ENCODE results near the gene RAB3D. TPM values are rescaled to one million over a fixed set of nuclear protein-coding genes. Genes with fewer than 3 reads are reported as not detected.

Gene RAB3D
- polyA plus RNA-seq, 12 donors = 4.9 to 22.5 (median 6.8) TPM; not detected in 1

Other genes with a start within 250 kb of the RAB3D start
- 10 to 100 TPM in 5 of 12 donors, 1 to 10 TPM in 5, not detected in 2; 6.9 to 19.1 (median 10.4) TPM for gene SPC24, start 183.9 kb downstream of the RAB3D start, polyA plus RNA-seq (ENCODE audit: insufficient read length in 12 of 12)
- gene KANK2, start 142.1 kb downstream of the RAB3D start, polyA plus RNA-seq (ENCODE audit: insufficient read length in 12 of 12) = 100 to 1,000 TPM in 11 of 12 donors, not detected in 1; 100 to 164 (median 118) TPM
- gene ANGPTL8, start 100.0 kb downstream of the RAB3D start, polyA plus RNA-seq (ENCODE audit: insufficient read length in 12 of 12) = under 1 TPM in 6 of 12 donors, not detected in 6; 0.32 to 0.89 (median 0.50) TPM
- 10 to 100 TPM in 11 of 12 donors, not detected in 1; 23.7 to 53.7 (median 37.5) TPM for gene DOCK6, start 77.1 kb downstream of the RAB3D start, polyA plus RNA-seq (ENCODE audit: insufficient read length in 12 of 12)
- gene TSPAN16, start 43.5 kb downstream of the RAB3D start, polyA plus RNA-seq (ENCODE audit: insufficient read length in 12 of 12) = not detected
- 10 to 100 TPM in 11 of 12 donors, not detected in 1; 34.5 to 56.2 (median 42.0) TPM for gene TMEM205, start 6.6 kb upstream of the RAB3D start, polyA plus RNA-seq (ENCODE audit: insufficient read length in 12 of 12)
- gene CCDC159, start 6.9 kb upstream of the RAB3D start, polyA plus RNA-seq (ENCODE audit: insufficient read length in 12 of 12) = 10 to 100 TPM in 4 of 12 donors, 1 to 10 TPM in 7, not detected in 1; 4.5 to 33.7 (median 8.1) TPM
- gene PLPPR2, start 15.8 kb upstream of the RAB3D start, polyA plus RNA-seq (ENCODE audit: insufficient read length in 12 of 12) = 10 to 100 TPM in 7 of 12 donors, 1 to 10 TPM in 4, not detected in 1; 8.4 to 22.0 (median 11.2) TPM
- 1 to 10 TPM in 8 of 12 donors, under 1 TPM in 2, not detected in 2; 0.86 to 2.4 (median 1.3) TPM for gene SWSAP1, start 35.0 kb upstream of the RAB3D start, polyA plus RNA-seq (ENCODE audit: insufficient read length in 12 of 12)
- gene EPOR, start 44.7 kb upstream of the RAB3D start, polyA plus RNA-seq (ENCODE audit: insufficient read length in 12 of 12) = 1 to 10 TPM in 11 of 12 donors, not detected in 1; 2.5 to 5.9 (median 3.3) TPM
- gene RGL3, start 79.7 kb upstream of the RAB3D start, polyA plus RNA-seq (ENCODE audit: insufficient read length in 12 of 12) = 1 to 10 TPM in 3 of 12 donors, under 1 TPM in 7, not detected in 2; 0.40 to 1.5 (median 0.55) TPM
- gene ODAD3, start 95.5 kb upstream of the RAB3D start, polyA plus RNA-seq (ENCODE audit: insufficient read length in 12 of 12) = under 1 TPM in 10 of 12 donors, not detected in 2; 0.16 to 0.41 (median 0.29) TPM
- 100 to 1,000 TPM in 11 of 12 donors, not detected in 1; 128 to 211 (median 169) TPM for gene PRKCSH, start 96.0 kb upstream of the RAB3D start, polyA plus RNA-seq (ENCODE audit: insufficient read length in 12 of 12)
- gene ELAVL3, start 141.4 kb upstream of the RAB3D start, polyA plus RNA-seq (ENCODE audit: insufficient read length in 12 of 12) = 1 to 10 TPM in 1 of 12 donors, under 1 TPM in 6, not detected in 5; 0.05 to 4.3 (median 0.21) TPM
- gene ZNF653, start 166.2 kb upstream of the RAB3D start, polyA plus RNA-seq (ENCODE audit: insufficient read length in 12 of 12) = 1 to 10 TPM in 10 of 12 donors, not detected in 2; 2.7 to 9.3 (median 4.6) TPM
- gene ECSIT, start 189.5 kb upstream of the RAB3D start, polyA plus RNA-seq (ENCODE audit: insufficient read length in 12 of 12) = 10 to 100 TPM in 11 of 12 donors, not detected in 1; 28.4 to 47.2 (median 35.2) TPM
- 100 to 1,000 TPM in 7 of 12 donors, 10 to 100 TPM in 4, not detected in 1; 37.7 to 129 (median 108) TPM for gene CNN1, start 199.2 kb upstream of the RAB3D start, polyA plus RNA-seq (ENCODE audit: insufficient read length in 12 of 12)
- 10 to 100 TPM in 11 of 12 donors, not detected in 1; 24.0 to 54.6 (median 31.9) TPM for gene ELOF1, start 219.6 kb upstream of the RAB3D start, polyA plus RNA-seq (ENCODE audit: insufficient read length in 12 of 12)
- gene ACP5, start 238.0 kb upstream of the RAB3D start, polyA plus RNA-seq (ENCODE audit: insufficient read length in 12 of 12) = 1 to 10 TPM in 9 of 12 donors, under 1 TPM in 1, not detected in 2; 0.52 to 4.8 (median 1.7) TPM